Dendritic cell treated with granulocyte-macrophage colony-stimulating factor and Interleukin-4, amounts not matched to agents 40 ng/mL and 50 ng/mL, for 4 days (primary cell): Measurements from ENCODE around the gene FBN1.

Experiments
- H3K27ac Mint-ChIP-seq: one replicate; pipeline ENCODE4 v1.8.0; 2022; ENCODE audit warnings: mild to moderate bottlenecking, mixed read lengths
- H3K27me3 Mint-ChIP-seq: one replicate; pipeline ENCODE4 v1.8.0; 2022; ENCODE audit warnings: mild to moderate bottlenecking, mixed read lengths
- H3K36me3 Mint-ChIP-seq: one replicate; pipeline ENCODE4 v1.8.0; 2022; ENCODE audit warnings: low read depth, mixed read lengths
- H3K4me1 Mint-ChIP-seq: one replicate; pipeline ENCODE4 v1.8.0; 2022; ENCODE audit warnings: low read depth, mixed read lengths
- H3K4me3 Mint-ChIP-seq: one replicate; pipeline ENCODE4 v1.8.0; 2022; ENCODE audit warnings: mild to moderate bottlenecking, moderate library complexity, mixed read lengths
- H3K9me3 Mint-ChIP-seq: one replicate; pipeline ENCODE4 v1.8.0; 2022; ENCODE audit warnings: mixed read lengths
- intact Hi-C: fragments of 100-400 bp; cut with micrococcal nuclease; formaldehyde crosslinking; loops from one replicate; pipeline ENCODE4 v1.15.0; 2022

The FBN1 gene

GRCh38 chr15:48425051-48425450 lies 220.5 kb downstream of the FBN1 start:
- H3K9me3 Mint-ChIP-seq, result no peaks in the 10 kb centered on the region
- no peak overlapping the region for H3K4me3 Mint-ChIP-seq
- H3K4me1 Mint-ChIP-seq, result no peaks in the 10 kb centered on the region
- H3K27ac Mint-ChIP-seq, result no peak overlapping the region
- no peaks in the 10 kb centered on the region for H3K27me3 Mint-ChIP-seq
- H3K36me3 Mint-ChIP-seq, result no peaks in the 10 kb centered on the region
- intact Hi-C loops, result no loop called here

- no peaks in the 10 kb centered on the region for H3K9me3 Mint-ChIP-seq
- no peaks in the 10 kb centered on the region for H3K36me3 Mint-ChIP-seq
- H3K27ac Mint-ChIP-seq, result no peak overlapping the region
- H3K27me3 Mint-ChIP-seq, result no peaks in the 10 kb centered on the region
- H3K4me1 Mint-ChIP-seq, result no peaks in the 10 kb centered on the region
- no peak overlapping the region for H3K4me3 Mint-ChIP-seq
- intact Hi-C loops, result no loop called here
Observed at GRCh38 chr15:48423896-48424475, 221.5 kb downstream of the FBN1 start.

GRCh38 chr15:48423342-48423741 lies 222.2 kb downstream of the FBN1 start:
- Mint-ChIP-seq H3K4me1 (no peaks in the 10 kb centered on the region), H3K27me3 (no peaks in the 10 kb centered on the region), H3K27ac (no peak overlapping the region), H3K36me3 (no peaks in the 10 kb centered on the region), H3K9me3 (no peaks in the 10 kb centered on the region), H3K4me3 (no peak overlapping the region)
- intact Hi-C loops, result no loop called here

- no peak overlapping the region for H3K27ac Mint-ChIP-seq
- H3K4me1 Mint-ChIP-seq, result no peaks in the 10 kb centered on the region
- H3K9me3 Mint-ChIP-seq, result no peaks in the 10 kb centered on the region
- no peaks in the 10 kb centered on the region for H3K36me3 Mint-ChIP-seq
- H3K27me3 Mint-ChIP-seq, result no peaks in the 10 kb centered on the region
- H3K4me3 Mint-ChIP-seq, result no peak overlapping the region
- intact Hi-C loops, result no loop called here
Observed at GRCh38 chr15:48422401-48422800, 223.1 kb downstream of the FBN1 start.

GRCh38 chr15:48421362-48421761 lies 224.1 kb downstream of the FBN1 start:
- H3K27ac Mint-ChIP-seq, result no peak overlapping the region
- intact Hi-C loops, result no loop called here
- no peaks in the 10 kb centered on the region for H3K4me1 Mint-ChIP-seq
- no peaks in the 10 kb centered on the region for H3K27me3 Mint-ChIP-seq
- H3K9me3 Mint-ChIP-seq, result no peaks in the 10 kb centered on the region
- no peaks in the 10 kb centered on the region for H3K36me3 Mint-ChIP-seq
- no peak overlapping the region for H3K4me3 Mint-ChIP-seq

GRCh38 chr15:48419896-48420295 lies 225.6 kb downstream of the FBN1 start:
- Mint-ChIP-seq H3K4me3 (no peak overlapping the region), H3K27ac (no peak overlapping the region), H3K4me1 (no peaks in the 10 kb centered on the region), H3K27me3 (no peaks in the 10 kb centered on the region), H3K9me3 (no peaks in the 10 kb centered on the region), H3K36me3 (no peaks in the 10 kb centered on the region)
- intact Hi-C loops, result no loop called here

GRCh38 chr15:48418343-48418742 lies 227.2 kb downstream of the FBN1 start:
- no peaks in the 10 kb centered on the region for H3K9me3 Mint-ChIP-seq
- intact Hi-C loops, result no loop called here
- H3K36me3 Mint-ChIP-seq, result no peaks in the 10 kb centered on the region
- no peaks in the 10 kb centered on the region for H3K27me3 Mint-ChIP-seq
- H3K4me1 Mint-ChIP-seq, result no peaks in the 10 kb centered on the region
- H3K27ac Mint-ChIP-seq, result no peak overlapping the region
- H3K4me3 Mint-ChIP-seq, result no peak overlapping the region

- Mint-ChIP-seq H3K4me1 (no peaks in the 10 kb centered on the region), H3K27ac (no peak overlapping the region), H3K9me3 (no peaks in the 10 kb centered on the region), H3K4me3 (no peak overlapping the region), H3K36me3 (no peaks in the 10 kb centered on the region), H3K27me3 (no peaks in the 10 kb centered on the region)
- intact Hi-C loops, result no loop called here
Observed at GRCh38 chr15:48416301-48416700, 229.2 kb downstream of the FBN1 start.

- intact Hi-C loops, result no loop called here
- H3K9me3 Mint-ChIP-seq, result no peaks in the 10 kb centered on the region
Observed at GRCh38 chr15:48415036-48415886, 230.2 kb downstream of the FBN1 start.

GRCh38 chr15:48414015-48414414 lies 231.5 kb downstream of the FBN1 start:
- no peaks in the 10 kb centered on the region for H3K4me1 Mint-ChIP-seq
- no peaks in the 10 kb centered on the region for H3K27me3 Mint-ChIP-seq
- H3K36me3 Mint-ChIP-seq, result no peaks in the 10 kb centered on the region
- no peaks in the 10 kb centered on the region for H3K9me3 Mint-ChIP-seq
- no peak overlapping the region for H3K27ac Mint-ChIP-seq
- no peak overlapping the region for H3K4me3 Mint-ChIP-seq
- intact Hi-C loops, result no loop called here

More at GRCh38 chr15:48415036-48415886, 230.2 kb downstream of the FBN1 start:
- no peaks in the 10 kb centered on the region for H3K27me3 Mint-ChIP-seq
- no peaks in the 10 kb centered on the region for H3K36me3 Mint-ChIP-seq
- no peaks in the 10 kb centered on the region for H3K4me1 Mint-ChIP-seq
- H3K27ac Mint-ChIP-seq, result no peak overlapping the region
- H3K4me3 Mint-ChIP-seq, result no peak overlapping the region

- Mint-ChIP-seq H3K9me3 (no peaks in the 10 kb centered on the region), H3K4me3 (no peak overlapping the region), H3K4me1 (no peaks in the 10 kb centered on the region), H3K27me3 (no peaks in the 10 kb centered on the region), H3K27ac (no peak overlapping the region), H3K36me3 (no peaks in the 10 kb centered on the region)
- intact Hi-C loops, result no loop called here
Observed at GRCh38 chr15:48413304-48413703, 232.2 kb downstream of the FBN1 start.

- H3K4me3 Mint-ChIP-seq, result no peak overlapping the region
- H3K4me1 Mint-ChIP-seq, result no peaks in the 10 kb centered on the region
- H3K27me3 Mint-ChIP-seq, result no peaks in the 10 kb centered on the region
Observed at GRCh38 chr15:48411971-48412591, 233.4 kb downstream of the FBN1 start.

GRCh38 chr15:48409623-48410022 lies 235.9 kb downstream of the FBN1 start:
- Mint-ChIP-seq H3K27ac (no peak overlapping the region), H3K36me3 (no peaks in the 10 kb centered on the region), H3K4me1 (no peaks in the 10 kb centered on the region), H3K4me3 (no peak overlapping the region), H3K9me3 (no peaks in the 10 kb centered on the region), H3K27me3 (no peaks in the 10 kb centered on the region)
- intact Hi-C loops, result no loop called here

More at GRCh38 chr15:48411971-48412591, 233.4 kb downstream of the FBN1 start:
- no peaks in the 10 kb centered on the region for H3K36me3 Mint-ChIP-seq
- intact Hi-C loops, result no loop called here
- H3K27ac Mint-ChIP-seq, result no peak overlapping the region
- H3K9me3 Mint-ChIP-seq, result no peaks in the 10 kb centered on the region

- no peaks in the 10 kb centered on the region for H3K27me3 Mint-ChIP-seq
- no peak overlapping the region for H3K4me3 Mint-ChIP-seq
- H3K4me1 Mint-ChIP-seq, result no peaks in the 10 kb centered on the region
- H3K36me3 Mint-ChIP-seq, result no peaks in the 10 kb centered on the region
- H3K9me3 Mint-ChIP-seq, result no peaks in the 10 kb centered on the region
- no peak overlapping the region for H3K27ac Mint-ChIP-seq
- intact Hi-C loops, result no loop called here
Observed at GRCh38 chr15:48408327-48408726, 237.2 kb downstream of the FBN1 start.
